ENCODE data around the gene AP1AR. TPM values are rescaled to one million over a fixed set of nuclear protein-coding genes. Genes with fewer than 3 reads are reported as not detected.
"Not testable (repeated sequence)": the region's sequence is repeated elsewhere in the genome, so short reads cannot be mapped to it uniquely, and the experiment has no call there.

AP1AR gene
- polyA plus RNA-seq, 2 of the 4 experiments (the other 2 are of a cell fraction), result 16.0 to 34.6 TPM

DNA sequence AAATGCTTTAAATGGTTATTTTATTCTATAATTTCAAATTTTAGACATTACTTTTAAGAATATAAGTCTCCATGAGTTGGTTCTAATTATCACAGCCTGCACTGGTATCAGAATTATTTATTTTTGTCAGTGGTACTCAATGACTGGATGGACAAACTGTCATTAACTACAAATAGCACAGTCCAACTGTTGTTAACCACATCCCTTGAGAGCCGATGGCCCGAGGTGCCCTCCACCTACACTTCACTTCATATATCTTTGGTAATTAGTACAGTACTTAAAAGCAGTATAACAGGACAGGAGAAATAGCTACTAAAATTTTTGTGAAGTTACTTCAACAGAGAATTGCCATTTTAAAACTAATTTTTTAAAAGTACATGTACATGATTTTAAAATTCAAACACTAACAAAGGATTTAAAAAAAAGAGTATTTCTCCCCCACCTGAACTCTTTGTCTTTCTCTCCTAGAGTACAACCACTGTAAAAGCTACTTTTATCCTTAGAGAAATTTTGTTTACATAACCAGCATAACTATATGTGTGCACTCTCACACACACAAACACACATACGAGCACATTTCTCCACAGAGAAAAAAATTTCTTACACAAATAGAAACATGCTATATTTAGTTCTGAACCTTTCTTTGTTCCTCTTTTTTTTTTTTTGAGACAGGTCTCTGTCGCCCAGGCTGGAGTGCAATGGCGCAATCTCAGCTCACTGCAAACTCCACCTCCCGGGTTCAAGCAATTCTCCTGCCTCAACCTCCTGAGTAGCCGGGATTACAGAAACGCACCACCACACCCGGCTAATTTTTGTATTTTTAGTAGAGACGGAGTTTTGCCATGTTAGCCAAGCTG is 47.7 kb downstream of the AP1AR start:
- POLR2A ChIA-PET, result no interaction called here
- CTCF ChIA-PET, result no interaction called here
- Histone ChIP-seq H3K27ac (no peak overlapping the region), H3K4me3 (no peak overlapping the region), H3K4me2 (no peak overlapping the region), H3K9me3 (no peaks in the 10 kb centered on the region), H3K4me1 (peaks cover 2% of the 10 kb centered on the region; the same call in 1 of the 3 replicates)
- ATAC-seq (no peak), DNase-seq (ENCODE audit: low read depth in 1 of 2, low spot score in 1 of 2) (no peak), FAIRE-seq (no peak)
- TF ChIP-seq HEYL (CRISPR knock-in tag; IDR thresholded peaks at IDR 0.05) (no peak), NFE2L2 (conservative IDR thresholded peaks at IDR 0.05; ENCODE audit: low read length) (no peak), POLR2AphosphoS2 (conservative IDR thresholded peaks at IDR 0.05; ENCODE audit: low read length) (no peak), MAFK (IDR thresholded peaks at IDR 0.05; ENCODE audit: partially characterized antibody) (no peak), NPAS2 (CRISPR knock-in tag; IDR thresholded peaks at IDR 0.05; ENCODE audit: borderline replicate concordance) (no peak), TP53 (CRISPR knock-in tag; IDR thresholded peaks at IDR 0.05) (no peak), BCL3 (IDR thresholded peaks at IDR 0.05) (no peak), FOSB (CRISPR knock-in tag; IDR thresholded peaks at IDR 0.05) (no peak), JUNB (IDR thresholded peaks at IDR 0.05) (no peak), HMGXB4 (CRISPR knock-in tag; IDR thresholded peaks at IDR 0.05; ENCODE audit: borderline replicate concordance) (no peak), ZFP36 (IDR thresholded peaks at IDR 0.05; ENCODE audit: borderline replicate concordance, partially characterized antibody) (no peak)
- TF ChIP-seq, protein P1, sequence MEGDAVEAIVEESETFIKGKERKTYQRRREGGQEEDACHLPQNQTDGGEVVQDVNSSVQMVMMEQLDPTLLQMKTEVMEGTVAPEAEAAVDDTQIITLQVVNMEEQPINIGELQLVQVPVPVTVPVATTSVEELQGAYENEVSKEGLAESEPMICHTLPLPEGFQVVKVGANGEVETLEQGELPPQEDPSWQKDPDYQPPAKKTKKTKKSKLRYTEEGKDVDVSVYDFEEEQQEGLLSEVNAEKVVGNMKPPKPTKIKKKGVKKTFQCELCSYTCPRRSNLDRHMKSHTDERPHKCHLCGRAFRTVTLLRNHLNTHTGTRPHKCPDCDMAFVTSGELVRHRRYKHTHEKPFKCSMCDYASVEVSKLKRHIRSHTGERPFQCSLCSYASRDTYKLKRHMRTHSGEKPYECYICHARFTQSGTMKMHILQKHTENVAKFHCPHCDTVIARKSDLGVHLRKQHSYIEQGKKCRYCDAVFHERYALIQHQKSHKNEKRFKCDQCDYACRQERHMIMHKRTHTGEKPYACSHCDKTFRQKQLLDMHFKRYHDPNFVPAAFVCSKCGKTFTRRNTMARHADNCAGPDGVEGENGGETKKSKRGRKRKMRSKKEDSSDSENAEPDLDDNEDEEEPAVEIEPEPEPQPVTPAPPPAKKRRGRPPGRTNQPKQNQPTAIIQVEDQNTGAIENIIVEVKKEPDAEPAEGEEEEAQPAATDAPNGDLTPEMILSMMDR (IDR thresholded peaks at IDR 0.05), result no peak
- 83% methylated on average over 10 of the region's 10 CpGs for WGBS (ENCODE audit: missing lambda C conversion rate)

GRCh38 chr4:112279882-112280315 is 48.3 kb downstream of the AP1AR start:
- ChIA-PET POLR2A (no interaction called here), CTCF (no interaction called here)
- 94% methylated on average over 7 of the region's 7 CpGs for WGBS (ENCODE audit: missing lambda C conversion rate)
- no peak for FAIRE-seq
- ATAC-seq, result no peak
- no peak overlapping the region for H3K27ac ChIP-seq
- H3K4me2 ChIP-seq, result no peak overlapping the region
- H3K4me3 ChIP-seq, result no peak overlapping the region
- TF ChIP-seq POLR2AphosphoS2 (conservative IDR thresholded peaks at IDR 0.05; ENCODE audit: low read length), result no peak
- no peak for TF ChIP-seq NPAS2 (CRISPR knock-in tag; IDR thresholded peaks at IDR 0.05; ENCODE audit: borderline replicate concordance)
- H3K9me3 ChIP-seq, result no peaks in the 10 kb centered on the region
- DNase-seq (ENCODE audit: low read depth in 1 of 2, low spot score in 1 of 2), result no peak
- peaks cover 5% of the 10 kb centered on the region; the same call in 1 of the 3 replicates for H3K4me1 ChIP-seq

DNA sequence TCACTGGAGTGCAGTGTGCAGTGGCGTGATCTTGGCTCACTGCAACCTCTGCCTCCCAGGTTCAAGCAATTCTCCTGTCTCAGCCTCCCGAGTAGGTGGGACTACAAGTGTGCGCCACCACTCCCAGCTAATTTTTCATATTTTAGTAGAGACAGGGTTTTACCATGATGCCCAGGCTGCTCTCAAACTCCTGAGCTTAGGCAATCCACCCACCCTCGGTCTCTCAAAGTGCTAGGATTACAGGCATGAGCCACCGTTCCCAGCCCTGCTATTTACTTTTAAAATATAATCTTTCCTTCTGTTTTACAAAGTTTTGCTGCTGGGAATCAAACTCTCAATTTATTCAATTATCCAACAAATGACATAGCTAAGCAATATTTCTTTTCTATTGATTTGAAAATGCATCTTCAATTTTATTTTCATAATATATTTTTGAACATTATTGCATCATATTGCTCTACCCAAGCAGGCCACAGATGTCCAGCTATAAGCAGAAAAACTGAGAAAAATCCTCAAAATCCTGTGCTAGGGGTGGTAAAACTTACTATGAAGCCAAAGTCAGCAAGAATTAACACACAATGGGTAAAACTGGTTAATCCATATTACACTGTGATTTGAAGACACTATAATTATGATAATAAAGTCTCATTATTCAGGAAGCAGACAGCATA is 48.9 kb downstream of the AP1AR start:
- H3K4me1 ChIP-seq, result peaks cover 5% of the 10 kb centered on the region; the same call in 1 of the 3 replicates
- no peak overlapping the region for H3K4me3 ChIP-seq
- ATAC-seq (no peak), FAIRE-seq (no peak), DNase-seq (ENCODE audit: low read depth in 1 of 2, low spot score in 1 of 2) (no peak)
- CTCF ChIA-PET, result interaction anchor here (1.5 kb wide), 1 partner anchor 47 kb away, joined by 5 read pairs; no protein-coding TSS in a partner anchor
- WGBS (ENCODE audit: missing lambda C conversion rate), result 89% methylated on average over 4 of the region's 5 CpGs
- no peak for TF ChIP-seq JUNB (IDR thresholded peaks at IDR 0.05)
- TF ChIP-seq POLR2A (IDR thresholded peaks at IDR 0.05; ENCODE audit: low read length), result no peak
- TF ChIP-seq POLR2AphosphoS2 (conservative IDR thresholded peaks at IDR 0.05; ENCODE audit: low read length), result no peak
- TF ChIP-seq GATA3 (IDR thresholded peaks at IDR 0.05; ENCODE audit: borderline replicate concordance), result no peak
- TF ChIP-seq FOSB (CRISPR knock-in tag; IDR thresholded peaks at IDR 0.05), result no peak
- no peak for TF ChIP-seq NFE2L2 (conservative IDR thresholded peaks at IDR 0.05; ENCODE audit: low read length)
- TF ChIP-seq HOXB13 (CRISPR knock-in tag; IDR thresholded peaks at IDR 0.05; ENCODE audit: low read depth), result no peak
- no peak for TF ChIP-seq EHF (CRISPR knock-in tag; IDR thresholded peaks at IDR 0.05)
- POLR2A ChIA-PET, result no interaction called here
- H3K4me2 ChIP-seq, result no peak overlapping the region
- H3K27ac ChIP-seq, result no peak overlapping the region
- H3K9me3 ChIP-seq, result no peaks in the 10 kb centered on the region

DNA sequence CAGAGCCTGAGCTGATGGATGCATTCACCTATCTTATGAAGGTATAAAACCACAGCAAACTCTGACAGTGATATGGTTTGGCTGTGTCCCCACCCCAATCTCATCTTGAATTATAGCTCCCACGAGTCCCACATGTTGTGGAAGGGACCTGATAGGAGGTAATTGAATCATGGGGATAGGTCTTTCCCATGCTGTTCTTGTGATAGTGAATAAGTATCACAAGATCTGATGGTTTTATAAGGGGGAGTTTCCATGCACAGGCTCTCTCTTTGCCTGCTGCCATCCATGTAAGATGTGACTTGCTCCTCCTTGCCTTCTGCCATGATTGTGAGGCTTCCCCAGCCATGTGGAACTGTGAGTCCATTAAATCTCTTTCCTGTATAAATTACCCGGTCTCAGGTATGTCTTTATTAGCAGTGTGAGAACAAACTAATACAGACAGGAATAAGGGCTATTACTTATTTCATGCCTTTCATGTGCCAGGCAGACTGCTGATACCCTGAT is 50.4 kb downstream of the AP1AR start:
- 80% methylated on average over 2 of the region's 2 CpGs for WGBS (ENCODE audit: missing lambda C conversion rate)
- ATAC-seq; H3K4me2 ChIP-seq; FAIRE-seq; DNase-seq (ENCODE audit: low read depth in 1 of 2, low spot score in 1 of 2); H3K4me3 ChIP-seq; H3K27ac ChIP-seq; H3K4me1 ChIP-seq; POLR2A ChIA-PET; H3K9me3 ChIP-seq: not testable (repeated sequence)
- CTCF ChIA-PET, result interaction anchor here (0.6 kb wide), 1 partner anchor 175 kb away, joined by 4 read pairs; no protein-coding TSS in a partner anchor
